SU-DHL-6 (cell line): Measurements from ENCODE around the gene ADCY7.

ENCODE experiments used
- H2AFZ ChIP-seq: fragments of 200-600 bp; sonication (generic); 2 replicates; pipeline ENCODE4 v1.6.1; 2014; ENCODE audit warnings: low read depth, mild to moderate bottlenecking, moderate library complexity, mixed read lengths, antibody characterized with exemption, low read length; ENCODE audit not compliant: severe bottlenecking
- H3F3A ChIP-seq: fragments of 200-600 bp; shearing (Covaris generic); 2 replicates; pipeline ENCODE4 v1.6.0; 2016; ENCODE audit warnings: antibody characterized with exemption, mild to moderate bottlenecking; ENCODE audit not compliant: insufficient read depth
- H3K27ac ChIP-seq: fragments of 200-600 bp; sonication (generic); 2 replicates; pipeline ENCODE4 v1.5.1; 2016; ENCODE audit warnings: low read depth, mild to moderate bottlenecking, low read length, moderate library complexity, mixed read lengths
- H3K27me3 ChIP-seq: fragments of 200-600 bp; sonication (generic), shearing (Covaris generic); 2 replicates; pipeline ENCODE4 v1.6.0; 2014; ENCODE audit warnings: mild to moderate bottlenecking, low read length
- H3K36me3 ChIP-seq: fragments of 200-600 bp; sonication (generic); 2 replicates; pipeline ENCODE4 v1.6.1; 2014; ENCODE audit warnings: mild to moderate bottlenecking, low read length, mixed read lengths
- H3K4me2 ChIP-seq: fragments of 300-600, 200-600 bp; shearing (Covaris generic), sonication (generic); 2 replicates; pipeline ENCODE4 v1.6.0; 2014; ENCODE audit warnings: low read length, low read depth, mild to moderate bottlenecking; ENCODE audit not compliant: poor library complexity, severe bottlenecking
- H3K4me3 ChIP-seq: fragments of 200-600 bp; sonication (generic); 2 replicates; pipeline ENCODE4 v1.5.1; 2014; ENCODE audit warnings: antibody characterized with exemption, low read length, mild to moderate bottlenecking, mixed read lengths; ENCODE audit not compliant: insufficient read depth, poor library complexity, severe bottlenecking
- H3K79me2 ChIP-seq: fragments of 200-600 bp; sonication (generic); 2 replicates; pipeline ENCODE4 v1.6.1; 2014; ENCODE audit warnings: mild to moderate bottlenecking, low read length, moderate library complexity; ENCODE audit not compliant: insufficient read depth
- H3K9ac ChIP-seq: fragments of 200-600 bp; sonication (generic); 2 replicates; pipeline ENCODE4 v1.7.0; 2014; ENCODE audit warnings: mild to moderate bottlenecking, low read length
- H3K9me2 ChIP-seq: fragments of 200-600 bp; sonication (generic); replicated peaks from 2 replicates; pipeline ENCODE4 v1.6.1; 2014; ENCODE audit warnings: low read length; ENCODE audit not compliant: insufficient read depth
- H3K9me3 ChIP-seq: fragments of 200-600 bp; sonication (generic); 2 replicates; pipeline ENCODE4 v1.6.1; 2014; ENCODE audit warnings: low read length, mixed read lengths; ENCODE audit not compliant: insufficient read depth
- H4K20me1 ChIP-seq: fragments of 200-600 bp; sonication (generic); 2 replicates; pipeline ENCODE4 v1.6.1; 2014; ENCODE audit warnings: low read depth, mild to moderate bottlenecking, antibody characterized with exemption, low read length, moderate library complexity, mixed read lengths
- CTCF ChIP-seq: fragments of 200-600 bp; sonication (generic); IDR thresholded peaks from one replicate; pipeline ENCODE4 v1.5.1; 2017; ENCODE audit warnings: antibody characterized with exemption, mild to moderate bottlenecking, low read length, moderate library complexity; ENCODE audit not compliant: insufficient read depth, poor library complexity, severe bottlenecking
- EZH2phosphoT487 ChIP-seq: fragments of 200-600 bp; sonication (generic), shearing (Covaris generic); conservative IDR thresholded peaks from 2 replicates; pipeline ENCODE4 v1.6.1; 2018; ENCODE audit warnings: mild to moderate bottlenecking, antibody characterized with exemption, low read length, moderate library complexity, mixed read lengths

Gene ADCY7

GRCh38 chr16:50269769-50270509, 3.6 kb downstream of the ADCY7 start:
- Histone ChIP-seq H3K27ac (no peak overlapping the region), H3K36me3 (no peaks in the 10 kb centered on the region), H3K4me2 (no peak overlapping the region), H3K9me2 (no peaks in the 10 kb centered on the region), H4K20me1 (no peaks in the 10 kb centered on the region), H3K9me3 (no peaks in the 10 kb centered on the region), H3K9ac (no peak overlapping the region), H3K4me3 (no peak overlapping the region), H3K27me3 (no peaks in the 10 kb centered on the region), H3K79me2 (no peaks in the 10 kb centered on the region), H3F3A (peaks cover 8% of the 10 kb centered on the region; the same call in 1 of the 2 replicates), H2AFZ (no peak overlapping the region)
- no peak for TF ChIP-seq EZH2phosphoT487
- no peak for TF ChIP-seq CTCF

- Histone ChIP-seq H3K4me2 (no peak overlapping the region), H4K20me1 (no peaks in the 10 kb centered on the region), H3K4me3 (no peak overlapping the region), H2AFZ (no peak overlapping the region), H3K27me3 (no peaks in the 10 kb centered on the region), H3K9me3 (no peaks in the 10 kb centered on the region), H3K27ac (no peak overlapping the region), H3K79me2 (0 out of 2 replicates have a peak, but pooled peaks cover 3% of the 10 kb centered on the region), H3K36me3 (no peaks in the 10 kb centered on the region), H3K9me2 (no peaks in the 10 kb centered on the region), H3F3A (peaks cover 8% of the 10 kb centered on the region; the same call in 1 of the 2 replicates), H3K9ac (no peak overlapping the region)
- TF ChIP-seq CTCF (no peak), EZH2phosphoT487 (no peak)
Observed at GRCh38 chr16:50270510-50271147, 4.3 kb downstream of the ADCY7 start.

GRCh38 chr16:50271148-50272041, 5.0 kb downstream of the ADCY7 start:
- H3K4me2 ChIP-seq: no peak overlapping the region
- H3K27me3 ChIP-seq: no peaks in the 10 kb centered on the region
- no peaks in the 10 kb centered on the region for H3K36me3 ChIP-seq
- 0 out of 2 replicates have a peak, but pooled peaks cover 3% of the 10 kb centered on the region for H3K79me2 ChIP-seq
- TF ChIP-seq CTCF: no peak
- TF ChIP-seq EZH2phosphoT487: no peak
- H3K9ac ChIP-seq: no peak overlapping the region
- no peak overlapping the region for H2AFZ ChIP-seq
- H3K9me3 ChIP-seq: no peaks in the 10 kb centered on the region
- no peaks in the 10 kb centered on the region for H4K20me1 ChIP-seq
- H3F3A ChIP-seq: peaks cover 11% of the 10 kb centered on the region; the same call in 1 of the 2 replicates
- H3K4me3 ChIP-seq: no peak overlapping the region
- H3K27ac ChIP-seq: no peak overlapping the region
- no peaks in the 10 kb centered on the region for H3K9me2 ChIP-seq
